Measurements from ENCODE around the gene ENPEP.

- TF ChIP-seq CTCF (IDR thresholded peaks at IDR 0.05): no peak
- TF ChIP-seq POLR2AphosphoS5 (IDR thresholded peaks at IDR 0.05): no peak
- no peak for TF ChIP-seq POLR2A (IDR thresholded peaks at IDR 0.05)
- no peak for TF ChIP-seq EP300 (IDR thresholded peaks at IDR 0.05; ENCODE audit: low read depth)
Observed at GRCh38 chr4:110484029-110484428, 8.1 kb downstream of the ENPEP start.

Measured in transverse colon (tissue), 4 donors.